ENCODE results near the gene B3GALT5. TPM values are rescaled to one million over a fixed set of nuclear protein-coding genes. Genes with fewer than 3 reads are reported as not detected.

Gene B3GALT5
- total RNA-seq, 2 donors from 2014 or later, result 95.6 to 115 TPM

GRCh38 chr21:39601187-39601928, 11.4 kb upstream of the B3GALT5 start:
- ATAC-seq (no peak), DNase-seq (no peak)
- intact Hi-C loops (cut with DNase I, micrococcal nuclease), result no loop called here

DNA sequence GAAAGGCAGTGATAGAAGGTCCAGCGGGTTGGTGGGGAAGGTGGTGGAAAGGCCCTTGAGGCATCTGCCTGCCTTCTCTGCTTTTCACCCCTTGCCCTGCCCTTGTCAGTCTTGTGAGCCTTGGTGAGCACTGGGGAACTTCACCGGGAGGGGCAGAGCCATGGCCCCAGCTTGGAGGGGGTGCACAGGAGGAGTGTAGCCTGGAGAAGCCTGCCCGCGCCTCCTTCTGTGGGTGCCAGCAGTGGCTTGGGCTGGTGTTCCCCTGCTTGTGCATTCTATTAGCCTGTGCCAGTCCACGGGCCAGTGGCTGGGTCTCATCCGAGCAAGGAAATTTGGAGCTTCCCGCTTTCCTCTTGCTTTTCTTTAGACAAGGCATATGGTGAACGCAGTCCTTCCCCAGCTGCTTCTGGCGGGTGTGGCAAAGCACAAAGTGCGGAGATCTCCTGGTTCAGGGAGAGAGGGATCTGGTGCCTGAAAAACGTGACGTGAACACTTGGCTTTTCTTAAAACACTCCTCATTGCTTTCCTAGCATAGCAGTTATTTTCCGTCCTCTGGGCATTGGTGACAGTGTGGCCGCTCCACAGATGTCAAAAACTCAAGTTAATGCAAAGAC, 10.6 kb upstream of the B3GALT5 start:
- intact Hi-C loops (cut with DNase I, micrococcal nuclease), result no loop called here
- ATAC-seq (peak; percentile 46), DNase-seq (no peak)

DNA sequence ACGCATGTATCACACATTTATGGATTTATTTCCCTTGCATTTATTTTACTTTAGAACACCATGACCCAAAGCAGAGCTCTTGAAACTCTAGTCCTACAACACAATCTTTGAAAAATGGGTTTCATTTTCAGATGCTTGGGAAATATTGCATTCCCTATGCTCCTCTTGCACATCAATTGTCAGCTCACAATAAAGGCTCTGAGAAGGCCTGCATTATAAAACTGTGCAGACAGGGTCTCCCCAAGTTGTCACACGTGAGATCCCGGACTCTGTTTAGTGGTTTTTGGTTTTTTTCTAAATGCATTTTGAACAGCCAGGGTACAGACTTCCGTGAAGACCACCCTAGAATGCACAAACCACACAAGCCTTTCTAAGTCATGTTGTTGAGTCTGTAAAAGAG, 9.9 kb upstream of the B3GALT5 start:
- intact Hi-C loops (cut with DNase I, micrococcal nuclease), result no loop called here
- DNase-seq (no peak), ATAC-seq (no peak)

- DNase-seq, result no peak
- intact Hi-C loops (cut with DNase I, micrococcal nuclease), result no loop called here
- no peak for ATAC-seq
Measured at GRCh38 chr21:39604951-39605350, 7.8 kb upstream of the B3GALT5 start.

DNA sequence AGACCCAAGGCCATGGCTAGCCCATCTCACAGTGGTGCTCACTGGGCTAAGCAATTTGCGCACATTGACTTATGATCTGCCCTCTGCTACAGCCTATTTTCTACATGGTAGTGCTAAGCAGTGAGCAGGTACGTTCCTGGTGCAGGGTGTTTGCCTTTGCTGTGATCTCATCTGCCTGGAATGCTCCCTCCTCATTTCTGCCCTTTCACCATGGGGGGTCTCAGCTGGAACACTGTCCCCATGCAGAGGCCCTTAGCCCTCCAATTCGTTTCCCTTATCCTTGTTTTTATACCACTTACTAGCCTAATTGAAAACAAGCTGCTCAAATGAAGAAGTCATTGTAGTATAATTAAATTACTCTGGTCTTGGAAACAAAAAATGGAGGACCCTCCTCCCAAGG, 2.0 kb upstream of the B3GALT5 start:
- DNase-seq, result no peak
- ATAC-seq, result no peak
- intact Hi-C loops (cut with DNase I, micrococcal nuclease), result no loop called here

DNA sequence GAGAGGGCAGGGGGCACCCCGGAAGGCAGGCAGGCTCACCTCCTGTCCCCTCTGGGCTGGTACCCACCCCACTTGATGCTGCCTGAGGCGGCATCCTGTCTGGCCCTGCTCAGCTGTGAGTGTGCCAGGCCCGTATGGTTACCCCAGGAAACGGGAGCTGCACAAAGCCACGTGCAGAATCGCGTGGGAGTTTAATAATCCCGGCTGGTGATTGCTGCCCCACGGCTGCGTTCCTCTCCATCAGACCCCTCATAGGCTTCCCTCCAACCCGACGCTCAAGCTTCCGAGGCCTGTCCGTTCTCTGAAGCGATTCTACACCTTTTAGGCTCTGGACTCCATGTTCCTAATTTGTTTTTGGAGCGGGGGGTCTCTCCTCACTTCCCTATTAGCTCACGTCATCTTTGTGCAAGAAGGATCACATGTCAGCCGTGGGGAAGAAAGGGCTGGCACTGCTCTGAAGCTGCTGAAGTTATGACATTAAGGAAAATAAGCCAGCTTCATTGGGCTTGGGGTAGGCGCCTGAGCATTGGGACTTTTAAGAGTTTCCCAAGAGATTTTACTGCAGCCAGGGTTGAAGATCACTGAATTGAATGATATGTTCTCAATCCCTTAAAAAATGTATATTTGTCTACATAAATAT, 1.1 kb upstream of the B3GALT5 start:
- DNase-seq (no peak), ATAC-seq (no peak)
- intact Hi-C loops (cut with DNase I, micrococcal nuclease), result no loop called here

DNA sequence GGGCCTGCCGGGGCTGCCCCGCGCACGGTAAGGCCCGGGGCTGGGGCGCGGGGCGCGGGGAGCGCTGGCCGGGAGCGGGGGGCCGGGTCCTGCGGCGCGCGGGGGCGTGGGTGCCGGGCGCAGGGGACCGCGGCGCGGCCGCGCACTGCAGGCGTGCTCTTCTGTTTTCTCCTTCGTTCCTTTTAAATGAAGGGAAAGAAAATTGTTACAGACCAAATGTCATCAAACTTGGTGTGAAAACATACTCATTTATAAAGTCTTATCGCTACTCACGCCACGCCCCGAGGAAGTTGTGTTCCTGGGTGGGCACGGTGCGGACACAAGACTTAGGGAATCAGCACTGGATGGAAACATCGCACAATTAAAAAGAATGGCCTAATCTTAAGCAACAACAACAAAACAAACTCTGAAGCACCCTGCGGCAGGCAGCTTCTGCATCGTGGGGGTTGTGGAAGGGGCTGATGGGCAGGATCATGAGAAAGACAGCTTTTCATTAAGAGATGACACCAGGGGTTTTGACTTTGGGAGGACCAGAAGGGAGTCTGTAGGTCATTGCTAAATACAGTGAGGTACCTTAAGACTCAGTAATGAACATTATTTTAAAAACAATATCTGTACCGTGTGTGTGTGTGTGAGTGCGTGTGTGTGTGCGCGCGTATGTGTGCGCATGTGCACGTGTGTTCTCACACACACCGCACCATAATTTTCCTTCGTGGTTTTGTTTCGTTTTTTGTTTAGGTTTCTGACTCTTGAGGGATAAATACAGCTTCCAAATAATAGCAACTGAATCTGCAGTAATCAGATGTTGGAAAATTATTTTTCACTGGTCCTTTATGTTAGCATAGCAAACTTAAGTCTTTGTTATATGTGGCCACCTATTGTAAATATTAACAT, 548 bp downstream of the B3GALT5 start:
- ATAC-seq (no peak), DNase-seq (peak in 1 of 2 donors; percentile 21)
- intact Hi-C loops (cut with DNase I, micrococcal nuclease), result no loop called here

DNA sequence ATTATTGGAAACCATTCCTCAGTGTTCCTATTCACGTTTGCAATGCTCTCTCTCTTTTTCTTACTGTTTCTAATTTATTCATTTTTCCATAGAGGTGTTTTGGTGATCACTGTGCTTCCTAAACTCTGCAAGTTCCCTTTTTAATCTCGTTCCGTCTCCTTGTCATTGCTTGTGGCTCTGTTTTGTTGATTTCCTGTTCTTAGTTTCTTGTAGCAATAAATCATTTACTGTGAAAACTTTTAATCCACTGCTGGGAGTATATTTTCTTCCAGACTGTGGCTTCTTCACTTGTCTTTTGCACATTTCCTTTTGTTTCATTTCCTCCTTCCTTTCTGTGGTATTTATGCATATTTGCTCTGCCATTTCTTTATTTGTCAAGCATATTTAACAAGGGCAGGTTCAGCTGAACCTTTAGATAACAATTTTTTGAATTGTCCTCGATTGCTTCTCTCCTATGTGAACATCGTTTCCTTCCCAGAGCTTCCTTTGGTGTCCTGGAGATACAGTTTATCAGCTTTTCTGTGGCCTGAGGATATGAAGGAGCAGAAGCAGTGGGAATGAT, 3.6 kb downstream of the B3GALT5 start:
- ATAC-seq, result peak; percentile 80
- DNase-seq, result no peak
- intact Hi-C loops (cut with DNase I, micrococcal nuclease), result no loop called here

- intact Hi-C loops (cut with DNase I, micrococcal nuclease), result no loop called here
- no peak for DNase-seq
- no peak for ATAC-seq
Measured at GRCh38 chr21:39620856-39621255, 8.1 kb downstream of the B3GALT5 start.

DNA sequence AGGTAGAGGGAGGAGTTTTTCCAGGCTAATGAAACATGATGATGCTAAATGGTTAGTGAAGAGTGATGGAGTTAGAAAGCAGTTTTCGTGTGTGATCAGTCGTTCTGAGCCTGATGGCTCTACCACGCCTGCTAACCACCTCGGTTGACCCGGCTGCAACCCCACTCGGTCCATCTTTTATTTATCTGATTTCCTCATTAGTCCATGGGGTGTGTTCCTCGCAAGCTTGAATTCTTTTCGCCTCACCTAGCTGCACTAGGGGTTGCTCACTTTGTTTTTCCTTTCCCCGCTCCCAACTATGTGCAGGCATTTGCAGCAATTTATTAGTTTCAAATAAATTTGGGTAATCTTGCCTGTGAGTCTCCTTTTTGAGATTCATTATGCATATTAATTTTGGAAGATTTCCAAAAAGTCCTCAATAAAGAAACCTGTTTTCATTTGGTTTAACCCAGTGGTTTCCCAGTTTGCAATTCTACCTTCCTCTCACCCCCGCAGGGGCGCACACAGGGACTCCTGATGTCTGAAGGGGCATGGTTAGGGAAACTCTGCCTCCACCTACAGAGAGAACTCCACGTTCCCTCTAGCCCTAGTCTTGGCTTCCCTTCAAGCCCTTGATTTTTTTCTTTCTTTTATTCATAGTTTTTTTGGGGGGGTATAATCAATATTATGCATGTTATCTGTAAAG, 12.6 kb downstream of the B3GALT5 start:
- intact Hi-C loops (cut with DNase I, micrococcal nuclease), result no loop called here
- ATAC-seq, result peak; percentile 79
- no peak for DNase-seq

- ATAC-seq (no peak), DNase-seq (no peak)
- intact Hi-C loops (cut with DNase I, micrococcal nuclease), result no loop called here
Measured at GRCh38 chr21:39628385-39628784, 15.6 kb downstream of the B3GALT5 start.

DNA sequence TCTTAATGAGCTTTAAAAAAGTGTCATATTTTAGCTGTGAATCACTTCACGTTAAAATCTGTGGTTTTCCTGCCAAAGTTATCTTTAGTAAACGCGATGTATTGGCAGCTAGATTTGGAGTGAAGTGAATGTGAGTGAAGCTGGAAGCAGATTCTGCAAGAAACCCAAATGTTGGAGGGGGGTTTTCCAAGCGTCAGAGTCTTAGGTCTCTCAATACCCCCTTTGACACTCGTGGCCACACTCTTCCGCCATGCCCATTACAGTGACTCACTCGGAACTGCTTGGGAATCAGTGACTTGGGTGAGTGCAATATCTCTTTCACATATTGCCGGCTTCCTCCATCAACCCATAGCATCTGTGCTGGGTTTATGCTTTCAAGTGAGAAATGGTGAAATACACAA, 17.5 kb downstream of the B3GALT5 start:
- intact Hi-C loops (cut with DNase I, micrococcal nuclease), result no loop called here
- ATAC-seq (no peak), DNase-seq (no peak)

- intact Hi-C loops (cut with DNase I, micrococcal nuclease), result no loop called here
- ATAC-seq, result no peak
- no peak for DNase-seq
Measured at GRCh38 chr21:39630827-39631226, 18.1 kb downstream of the B3GALT5 start.

DNA sequence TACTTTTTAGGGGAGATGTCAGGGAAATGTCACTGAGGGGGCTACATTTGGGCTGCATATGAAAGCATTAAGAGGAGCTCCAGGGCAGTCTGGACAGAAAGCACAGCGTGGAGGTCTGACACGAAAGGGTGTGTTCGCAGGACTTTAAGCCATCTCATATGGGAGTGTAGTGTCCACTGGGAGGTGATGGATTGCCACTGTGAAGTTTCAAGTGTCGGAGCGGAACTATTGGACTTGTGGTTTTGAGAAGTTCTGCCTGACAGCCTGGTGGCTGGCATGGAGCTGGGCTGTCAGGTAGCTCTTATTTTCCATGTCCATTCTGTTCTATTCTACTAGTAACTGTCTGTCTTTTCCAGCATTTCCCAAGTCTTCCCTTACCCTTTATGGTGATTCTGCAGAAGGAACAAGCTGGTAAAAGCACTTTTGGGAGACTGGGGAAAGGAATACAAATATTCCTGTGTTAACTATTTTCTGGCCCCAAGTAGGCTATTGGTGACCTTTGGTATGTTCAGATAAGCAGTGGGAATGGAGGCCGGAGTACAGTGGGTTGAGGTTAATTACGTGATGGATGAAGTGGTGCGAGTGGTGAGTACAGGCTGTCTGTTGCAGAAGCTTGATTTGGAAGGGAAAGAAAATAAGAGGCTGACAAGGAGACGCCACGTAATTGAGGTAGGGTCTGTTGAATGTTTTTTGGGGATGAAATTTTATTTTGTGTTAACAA, 19.3 kb downstream of the B3GALT5 start:
- DNase-seq, result no peak
- ATAC-seq, result no peak
- intact Hi-C loops (cut with DNase I, micrococcal nuclease), result no loop called here

DNA sequence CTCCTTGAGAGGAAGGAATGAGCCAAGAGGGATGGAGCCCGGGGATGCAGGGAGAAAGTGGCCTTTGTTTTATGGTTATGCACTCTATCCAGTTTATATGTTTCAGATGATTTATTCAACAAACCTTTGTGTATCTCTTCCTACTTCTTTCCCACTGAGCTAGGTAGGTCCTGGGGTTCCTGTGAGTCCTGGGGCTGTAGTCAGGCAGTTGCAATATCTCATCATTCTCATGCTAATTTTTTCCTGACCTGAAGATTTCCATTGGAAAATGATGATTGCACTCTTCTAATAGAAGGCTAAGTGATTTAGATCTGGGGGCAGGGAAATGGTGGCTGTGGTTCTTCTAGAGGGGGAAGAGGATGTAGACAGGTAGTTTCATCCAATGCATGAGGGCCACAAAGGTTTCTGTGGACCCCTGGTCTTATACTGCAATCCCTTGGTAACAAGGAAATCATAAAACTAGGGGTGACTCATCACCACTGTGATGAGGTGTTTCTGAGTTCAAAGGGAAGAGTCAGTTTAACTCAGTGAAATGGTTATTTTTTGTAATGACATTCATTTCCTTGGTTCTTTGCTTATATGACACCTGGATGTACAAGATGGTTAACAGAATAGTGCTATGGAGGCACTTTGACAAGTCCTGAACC, 20.2 kb downstream of the B3GALT5 start:
- DNase-seq (no peak), ATAC-seq (peak; percentile 21)
- intact Hi-C loops (cut with DNase I, micrococcal nuclease), result no loop called here

DNA sequence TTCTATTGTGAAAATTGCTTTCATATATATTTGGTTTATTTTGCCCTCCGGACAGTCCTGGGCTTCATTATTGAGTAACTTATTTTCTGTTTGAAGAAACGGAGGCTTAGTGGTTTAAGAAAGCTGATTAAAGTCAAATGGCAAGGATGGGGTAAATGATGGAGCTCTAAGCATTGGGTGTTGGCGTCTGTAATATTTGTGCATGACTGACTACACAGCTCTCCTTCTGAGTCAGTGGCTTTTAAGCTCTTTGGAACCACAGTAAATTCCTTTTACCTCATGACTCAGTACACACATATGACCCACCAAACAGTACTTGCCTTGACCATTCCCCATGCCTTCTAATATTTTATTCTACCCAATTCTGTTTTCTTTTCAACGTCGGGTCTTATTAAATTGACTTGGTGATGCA, 21.0 kb downstream of the B3GALT5 start:
- ATAC-seq (no peak), DNase-seq (no peak)
- intact Hi-C loops (cut with DNase I, micrococcal nuclease), result no loop called here

GRCh38 chr21:39634507-39634906, 21.8 kb downstream of the B3GALT5 start:
- DNase-seq, result no peak
- intact Hi-C loops (cut with DNase I, micrococcal nuclease), result no loop called here
- ATAC-seq, result no peak
